HFFc6 (cell line): ENCODE results near the gene LAMA3. TPM values are rescaled to one million over a fixed set of nuclear protein-coding genes. Genes with fewer than 3 reads are reported as not detected.

Source experiments
- DNase-seq: peaks from one replicate; pipeline ENCODE4 v3.0.0-alpha.2; 2018
- H3K27ac Mint-ChIP-seq: 2 replicates; pipeline ENCODE4 v1.8.0; 2020; ENCODE audit warnings: mild to moderate bottlenecking, mixed read lengths
- H3K27me3 Mint-ChIP-seq: 2 replicates; pipeline ENCODE4 v1.8.0; 2021; ENCODE audit warnings: mild to moderate bottlenecking, moderate library complexity, mixed read lengths; ENCODE audit not compliant: insufficient read depth
- H3K36me3 Mint-ChIP-seq: 2 replicates; pipeline ENCODE4 v1.8.0; 2021; ENCODE audit warnings: low read depth, mixed read lengths
- H3K4me1 Mint-ChIP-seq: 2 replicates; pipeline ENCODE4 v1.8.0; 2020; ENCODE audit warnings: low read depth, mixed read lengths
- H3K4me3 Mint-ChIP-seq: 2 replicates; pipeline ENCODE4 v1.8.0; 2020; ENCODE audit warnings: mild to moderate bottlenecking, moderate library complexity, mixed read lengths
- H3K9me3 Mint-ChIP-seq: 2 replicates; pipeline ENCODE4 v1.8.0; 2020; ENCODE audit warnings: mild to moderate bottlenecking, mixed read lengths
- total RNA-seq, 6 experiments: library from RNA; stranded (reverse); fragmentation: NEBNext Ultra II Directional; extraction: Animal tissue kit (Norgen Biotek cat#: 25700); gene quantifications; 2 replicates in 1 of 6; 3 replicates in 5 of 6; pipeline ENCODE4 v1.2.3, GENCODE V29; 2021
- TF ChIP-seq, protein P1 (sequence below): fragments of 200-600 bp; sonication (generic); IDR thresholded peaks from 2 replicates; pipeline ENCODE4 v1.5.0; 2021; ENCODE audit warnings: antibody characterized with exemption, mild to moderate bottlenecking

LAMA3 gene
- total RNA-seq, 6 experiments from 2014 or later = 0.46 to 1.6 (median 0.54) TPM

DNA sequence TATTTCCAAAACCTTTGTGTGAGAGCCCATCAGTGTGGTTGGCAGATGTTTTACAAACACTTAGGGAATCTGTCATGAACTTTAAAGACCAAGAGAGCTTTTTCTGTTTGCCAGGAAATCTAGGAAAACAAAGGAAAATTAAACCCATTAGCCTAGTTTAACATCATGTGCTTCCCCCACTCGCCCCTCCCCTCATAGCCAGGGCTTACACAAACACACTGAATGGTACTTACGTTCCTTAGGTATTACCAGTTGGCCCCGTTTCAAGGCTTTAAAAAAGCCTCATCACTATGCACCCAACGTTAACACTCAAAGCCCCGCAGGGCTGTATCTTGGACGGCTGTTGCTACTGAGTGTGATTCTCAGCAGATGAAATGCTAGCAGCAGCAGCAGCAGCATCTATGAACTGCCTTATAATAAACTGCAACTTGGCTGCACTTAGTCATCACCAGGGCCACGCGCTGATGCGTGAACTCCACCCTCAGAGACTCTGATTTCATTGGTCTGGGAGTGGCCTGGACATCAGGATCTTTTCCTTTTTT lies 305.2 kb downstream of the LAMA3 start:
- TF ChIP-seq, protein P1, sequence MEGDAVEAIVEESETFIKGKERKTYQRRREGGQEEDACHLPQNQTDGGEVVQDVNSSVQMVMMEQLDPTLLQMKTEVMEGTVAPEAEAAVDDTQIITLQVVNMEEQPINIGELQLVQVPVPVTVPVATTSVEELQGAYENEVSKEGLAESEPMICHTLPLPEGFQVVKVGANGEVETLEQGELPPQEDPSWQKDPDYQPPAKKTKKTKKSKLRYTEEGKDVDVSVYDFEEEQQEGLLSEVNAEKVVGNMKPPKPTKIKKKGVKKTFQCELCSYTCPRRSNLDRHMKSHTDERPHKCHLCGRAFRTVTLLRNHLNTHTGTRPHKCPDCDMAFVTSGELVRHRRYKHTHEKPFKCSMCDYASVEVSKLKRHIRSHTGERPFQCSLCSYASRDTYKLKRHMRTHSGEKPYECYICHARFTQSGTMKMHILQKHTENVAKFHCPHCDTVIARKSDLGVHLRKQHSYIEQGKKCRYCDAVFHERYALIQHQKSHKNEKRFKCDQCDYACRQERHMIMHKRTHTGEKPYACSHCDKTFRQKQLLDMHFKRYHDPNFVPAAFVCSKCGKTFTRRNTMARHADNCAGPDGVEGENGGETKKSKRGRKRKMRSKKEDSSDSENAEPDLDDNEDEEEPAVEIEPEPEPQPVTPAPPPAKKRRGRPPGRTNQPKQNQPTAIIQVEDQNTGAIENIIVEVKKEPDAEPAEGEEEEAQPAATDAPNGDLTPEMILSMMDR = no peak
- Mint-ChIP-seq H3K4me1 (peaks cover 20% of the 10 kb centered on the region), H3K27me3 (peaks cover 3% of the 10 kb centered on the region), H3K36me3 (no peaks in the 10 kb centered on the region), H3K4me3 (peak overlapping the region; percentile 45), H3K9me3 (no peaks in the 10 kb centered on the region), H3K27ac (peak overlapping the region; percentile 80)
- peak; percentile 96 for DNase-seq

DNA sequence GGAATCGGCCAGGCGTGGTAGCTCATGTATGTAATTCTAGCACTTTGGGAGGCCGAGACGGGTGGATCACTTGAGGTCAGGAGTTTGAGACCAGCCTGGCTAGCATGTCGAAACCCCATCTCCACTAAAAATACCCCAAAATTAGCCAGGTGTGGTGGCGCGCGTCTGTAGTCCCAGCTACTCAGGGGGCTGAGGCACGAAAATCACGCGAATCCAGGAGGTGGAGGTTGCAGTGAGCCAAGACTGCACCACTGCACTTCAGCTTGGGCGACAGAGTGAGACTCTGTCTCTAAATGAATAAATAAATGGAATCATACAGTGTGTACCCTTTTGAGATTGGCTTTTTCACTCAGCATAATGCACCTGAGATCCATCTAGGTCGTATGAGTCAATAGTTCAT lies 305.9 kb downstream of the LAMA3 start:
- Mint-ChIP-seq H3K9me3 (no peaks in the 10 kb centered on the region), H3K36me3 (no peaks in the 10 kb centered on the region), H3K27ac (peak overlapping the region; percentile 32; the same call in 1 of the 2 replicates), H3K4me1 (peaks cover 20% of the 10 kb centered on the region), H3K27me3 (peaks cover 3% of the 10 kb centered on the region), H3K4me3 (no peak overlapping the region)
- TF ChIP-seq, protein P1 = no peak
- DNase-seq = no peak

DNA sequence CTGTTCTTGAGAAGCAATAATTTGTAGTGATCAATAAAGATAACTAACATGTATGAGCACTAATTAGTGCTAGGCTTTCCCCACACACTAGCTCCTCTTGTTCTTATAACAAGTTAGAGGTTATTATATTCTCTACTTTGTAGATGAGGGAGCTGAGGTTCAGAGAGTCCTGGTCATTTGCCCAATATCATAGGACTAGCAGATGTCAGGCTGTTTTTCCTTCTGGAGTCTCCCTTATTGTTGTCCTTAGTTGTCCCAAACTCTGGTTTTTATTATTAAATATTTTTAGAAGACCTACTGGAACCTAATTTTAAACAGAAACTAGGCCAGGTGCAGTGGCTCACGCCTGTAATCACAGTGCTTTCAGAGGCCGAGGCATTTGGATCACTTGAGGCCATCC lies 308.8 kb downstream of the LAMA3 start:
- TF ChIP-seq, protein P1 = no peak
- no peak for DNase-seq
- H3K9me3 Mint-ChIP-seq = no peaks in the 10 kb centered on the region
- peaks cover 15% of the 10 kb centered on the region for H3K4me1 Mint-ChIP-seq
- H3K4me3 Mint-ChIP-seq = no peak overlapping the region
- H3K27ac Mint-ChIP-seq = no peak overlapping the region
- no peaks in the 10 kb centered on the region for H3K36me3 Mint-ChIP-seq
- H3K27me3 Mint-ChIP-seq = peaks cover 10% of the 10 kb centered on the region

DNA sequence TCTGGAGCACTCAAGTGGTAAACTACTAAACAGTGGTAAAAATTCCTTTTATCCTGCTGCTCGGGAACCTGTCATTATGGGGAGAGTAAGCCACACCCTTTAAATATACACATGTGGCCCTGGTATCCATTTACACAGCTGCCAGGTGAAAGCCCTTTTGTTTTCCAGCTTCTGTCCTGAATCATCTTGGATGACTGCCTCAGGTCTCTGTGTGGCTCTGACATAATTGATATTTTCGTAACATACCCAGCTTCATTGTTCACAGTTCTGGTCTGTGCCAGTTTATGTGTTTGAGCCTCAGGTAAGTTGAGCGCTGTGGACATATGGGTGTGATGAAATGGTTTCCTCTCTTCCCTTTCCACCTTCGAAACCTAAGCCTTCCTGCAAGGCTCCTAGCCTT lies 309.6 kb downstream of the LAMA3 start:
- H3K9me3 Mint-ChIP-seq = no peaks in the 10 kb centered on the region
- DNase-seq = no peak
- no peak overlapping the region for H3K27ac Mint-ChIP-seq
- H3K4me3 Mint-ChIP-seq = no peak overlapping the region
- TF ChIP-seq, protein P1 = no peak
- H3K4me1 Mint-ChIP-seq = peaks cover 14% of the 10 kb centered on the region
- H3K36me3 Mint-ChIP-seq = no peaks in the 10 kb centered on the region
- peaks cover 13% of the 10 kb centered on the region for H3K27me3 Mint-ChIP-seq

DNA sequence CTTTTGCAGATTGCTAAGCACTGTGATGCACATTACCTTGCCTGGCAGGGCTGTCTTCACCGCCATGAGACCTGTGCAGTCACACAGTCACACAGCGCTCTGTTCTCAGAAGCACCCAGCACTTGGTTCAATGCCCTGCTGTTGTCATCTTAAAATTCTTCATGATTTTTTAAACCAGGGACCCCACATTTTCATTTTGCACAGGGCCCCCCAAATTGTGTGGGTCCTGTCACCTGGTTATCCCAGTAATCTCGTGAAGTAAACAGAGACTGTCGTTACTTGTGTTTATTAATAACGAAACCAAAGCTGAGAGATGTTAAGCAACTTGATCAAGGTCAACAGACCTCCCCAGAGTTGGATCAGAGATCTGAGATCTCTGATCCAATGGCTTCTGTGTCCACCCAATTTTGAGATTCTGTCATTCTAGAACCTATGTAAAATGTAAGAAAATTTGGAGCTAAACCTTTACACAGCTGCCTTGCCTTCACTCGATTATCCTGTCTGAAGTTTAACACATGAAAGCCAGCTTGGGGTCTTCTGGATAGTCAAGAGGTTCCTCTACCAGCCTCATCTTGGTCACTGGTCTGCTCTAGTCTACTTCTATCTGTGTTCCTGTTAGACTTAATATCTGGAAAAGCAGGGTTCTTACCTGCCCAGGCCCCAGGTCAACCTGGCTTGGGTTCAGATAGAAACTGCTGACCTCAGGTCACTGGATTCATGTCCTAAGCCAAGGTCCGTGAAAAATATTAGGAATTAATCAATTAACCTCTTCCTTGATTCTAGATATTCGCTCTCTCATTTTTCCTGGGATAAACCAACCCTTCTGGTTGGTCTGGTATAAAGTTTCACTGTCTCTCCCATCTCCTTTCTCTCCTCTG lies 311.6 kb downstream of the LAMA3 start:
- 0 out of 2 replicates have a peak, but pooled peaks cover 6% of the 10 kb centered on the region for H3K4me1 Mint-ChIP-seq
- no peak for DNase-seq
- H3K27me3 Mint-ChIP-seq = peaks cover 13% of the 10 kb centered on the region
- no peak overlapping the region for H3K27ac Mint-ChIP-seq
- TF ChIP-seq, protein P1 = no peak
- no peaks in the 10 kb centered on the region for H3K36me3 Mint-ChIP-seq
- no peak overlapping the region for H3K4me3 Mint-ChIP-seq
- no peaks in the 10 kb centered on the region for H3K9me3 Mint-ChIP-seq
